ENCODE results near the gene ZMAT5.

Gene ZMAT5

GRCh38 chr22:29704528-29705285, 62.1 kb downstream of the ZMAT5 start:
- DNase-seq = no peak
- Histone ChIP-seq H3K36me3 (ENCODE audit: insufficient read depth, low read length) (no peaks in the 10 kb centered on the region), H4K20me1 (ENCODE audit: insufficient read depth, low read length) (no peaks in the 10 kb centered on the region), H3K4me1 (ENCODE audit: insufficient read depth, low read length) (no peaks in the 10 kb centered on the region), H3K9me3 (ENCODE audit: insufficient read depth, low read length, severe bottlenecking) (no peaks in the 10 kb centered on the region), H3K4me2 (ENCODE audit: insufficient read depth, low read length) (no peak overlapping the region), H2AFZ (ENCODE audit: low read depth, low read length) (no peak overlapping the region), H3K4me3 (ENCODE audit: low read depth in 1 of 2, low read length in 2 of 2) (no peak overlapping the region), H3K79me2 (ENCODE audit: insufficient read depth, low read length) (no peaks in the 10 kb centered on the region), H3K27ac (ENCODE audit: low read length) (no peak overlapping the region), H3K9ac (ENCODE audit: low read depth, low read length) (no peak overlapping the region), H3K27me3 (ENCODE audit: insufficient read depth, low read length, poor library complexity) (no peaks in the 10 kb centered on the region)
- no peak for TF ChIP-seq CTCF (IDR thresholded peaks at IDR 0.05; ENCODE audit: borderline replicate concordance, extremely low read depth, low read length, poor library complexity, severe bottlenecking)
- TF ChIP-seq EZH2 (IDR thresholded peaks at IDR 0.05; ENCODE audit: borderline replicate concordance, low read depth, low read length, severe bottlenecking) = no peak
- no peak for ATAC-seq (ENCODE audit: insufficient read depth, low read depth)

GRCh38 chr22:29703569-29704195, 63.1 kb downstream of the ZMAT5 start:
- H3K4me2 ChIP-seq (ENCODE audit: insufficient read depth, low read length) = no peak overlapping the region
- ATAC-seq (ENCODE audit: insufficient read depth, low read depth) = no peak

GRCh38 chr22:29702931-29703501, 63.8 kb downstream of the ZMAT5 start:
- Histone ChIP-seq H4K20me1 (ENCODE audit: insufficient read depth, low read length) (no peaks in the 10 kb centered on the region), H3K4me1 (ENCODE audit: insufficient read depth, low read length) (no peaks in the 10 kb centered on the region), H3K36me3 (ENCODE audit: insufficient read depth, low read length) (peaks cover 7% of the 10 kb centered on the region), H3K4me2 (ENCODE audit: insufficient read depth, low read length) (no peak overlapping the region), H3K9me3 (ENCODE audit: insufficient read depth, low read length, severe bottlenecking) (no peaks in the 10 kb centered on the region), H3K9ac (ENCODE audit: low read depth, low read length) (no peak overlapping the region), H3K4me3 (ENCODE audit: low read depth in 1 of 2, low read length in 2 of 2) (no peak overlapping the region), H3K27me3 (ENCODE audit: insufficient read depth, low read length, poor library complexity) (no peaks in the 10 kb centered on the region), H3K27ac (ENCODE audit: low read length) (no peak overlapping the region), H3K79me2 (ENCODE audit: insufficient read depth, low read length) (no peaks in the 10 kb centered on the region), H2AFZ (ENCODE audit: low read depth, low read length) (no peak overlapping the region)
- DNase-seq = no peak
- no peak for ATAC-seq (ENCODE audit: insufficient read depth, low read depth)
- no peak for TF ChIP-seq EZH2 (IDR thresholded peaks at IDR 0.05; ENCODE audit: borderline replicate concordance, low read depth, low read length, severe bottlenecking)

More at GRCh38 chr22:29703569-29704195, 63.1 kb downstream of the ZMAT5 start:
- H2AFZ ChIP-seq (ENCODE audit: low read depth, low read length) = no peak overlapping the region
- no peaks in the 10 kb centered on the region for H3K27me3 ChIP-seq (ENCODE audit: insufficient read depth, low read length, poor library complexity)
- no peaks in the 10 kb centered on the region for H3K79me2 ChIP-seq (ENCODE audit: insufficient read depth, low read length)
- no peak for DNase-seq
- no peak overlapping the region for H3K4me3 ChIP-seq (ENCODE audit: low read depth in 1 of 2, low read length in 2 of 2)
- H3K4me1 ChIP-seq (ENCODE audit: insufficient read depth, low read length) = no peaks in the 10 kb centered on the region
- no peaks in the 10 kb centered on the region for H3K9me3 ChIP-seq (ENCODE audit: insufficient read depth, low read length, severe bottlenecking)
- no peaks in the 10 kb centered on the region for H4K20me1 ChIP-seq (ENCODE audit: insufficient read depth, low read length)
- H3K27ac ChIP-seq (ENCODE audit: low read length) = no peak overlapping the region
- no peak overlapping the region for H3K9ac ChIP-seq (ENCODE audit: low read depth, low read length)
- 0 out of 2 replicates have a peak, but pooled peaks cover 2% of the 10 kb centered on the region for H3K36me3 ChIP-seq (ENCODE audit: insufficient read depth, low read length)
- TF ChIP-seq EZH2 (IDR thresholded peaks at IDR 0.05; ENCODE audit: borderline replicate concordance, low read depth, low read length, severe bottlenecking) = no peak
- no peak for TF ChIP-seq CTCF (IDR thresholded peaks at IDR 0.05; ENCODE audit: borderline replicate concordance, extremely low read depth, low read length, poor library complexity, severe bottlenecking)

All from DND-41 (cell line).